Panc1 (cell line): ENCODE results near the gene SMURF1. TPM values are rescaled to one million over a fixed set of nuclear protein-coding genes. Genes with fewer than 3 reads are reported as not detected.

Experiments
- ATAC-seq: fragments of 200-7000 bp; cut with Tn5 transposase; 2 replicates; pipeline ENCODE4 v1.9.1; 2020; ENCODE audit warnings: mild to moderate bottlenecking, moderate library complexity
- BruUV-seq: library from RNA; stranded (reverse); fragments of 400-500 nt; replicated peaks from 2 replicates; lab custom pipeline; 2021; lab: Mats Ljungman, UMichigan
- CTCF ChIA-PET: fragments of 300-600 bp; sonication (Branson Sonifier 250); formaldehyde crosslinking; loops from one replicate; lab custom pipeline; 2022; ENCODE audit warnings: antibody characterized with exemption; lab: Charles Lee
- POLR2A ChIA-PET: fragments of 300-600 bp; sonication (Branson Sonifier 250); formaldehyde crosslinking; loops from one replicate; lab custom pipeline; 2022; ENCODE audit warnings: antibody characterized with exemption; lab: Charles Lee
- DNase-seq: peaks from one replicate; pipeline ENCODE4 v3.0.0-alpha.2; 2010; ENCODE audit warnings: low read depth, low spot score
- H3K27ac ChIP-seq: 2 replicates; pipeline ENCODE4 v1.5.1; 2011; ENCODE audit warnings: mild to moderate bottlenecking, low read length, inconsistent platforms
- H3K27me3 ChIP-seq: fragments of 200-500 bp; sonication (Bioruptor generic); 2 replicates; pipeline ENCODE4 v1.6.0; 2014; ENCODE audit warnings: low read length, inconsistent platforms; ENCODE audit not compliant: control insufficient read depth, insufficient read depth
- H3K36me3 ChIP-seq: fragments of 200-500 bp; sonication (Bioruptor generic); 2 replicates; pipeline ENCODE4 v1.5.1; 2014; ENCODE audit warnings: inconsistent platforms, mild to moderate bottlenecking, low read length, moderate library complexity; ENCODE audit not compliant: control insufficient read depth, insufficient read depth
- H3K4me1 ChIP-seq: 2 replicates; pipeline ENCODE4 v1.5.1; 2011; ENCODE audit warnings: inconsistent platforms, mild to moderate bottlenecking, low read length, moderate library complexity; ENCODE audit not compliant: control insufficient read depth, insufficient read depth
- H3K4me3 ChIP-seq, 2 experiments: 2 replicates each; pipeline ENCODE4 v1.5.1; 2011 to 2012; ENCODE audit warnings: low read depth in 2 of 2, low read length in 2 of 2, mild to moderate bottlenecking in 2 of 2, inconsistent platforms in 1 of 2, moderate library complexity in 1 of 2
- H3K9me3 ChIP-seq: fragments of 200-500 bp; sonication (Bioruptor generic); 2 replicates; pipeline ENCODE4 v1.5.1; 2014; ENCODE audit warnings: low read depth, mild to moderate bottlenecking, inconsistent platforms, low read length, moderate library complexity; ENCODE audit not compliant: control insufficient read depth, insufficient read depth
- POLR2AphosphoS5 ChIP-seq: IDR thresholded peaks from 2 replicates; pipeline ENCODE4 v1.6.1; 2012; ENCODE audit warnings: mild to moderate bottlenecking, low read depth, low read length, moderate library complexity
- SIN3A ChIP-seq: IDR thresholded peaks from 2 replicates; pipeline ENCODE4 v1.6.1; 2012; ENCODE audit warnings: low read depth, mild to moderate bottlenecking, low read length, moderate library complexity, borderline replicate concordance; ENCODE audit not compliant: insufficient read depth
- TCF7L2 ChIP-seq: IDR thresholded peaks from 2 replicates; pipeline ENCODE4 v1.6.1; 2011; ENCODE audit warnings: mild to moderate bottlenecking, low read depth, low read length, inconsistent platforms
- in situ Hi-C: cut with HindIII; loops from 2 replicates; pipeline ENCODE4 v1.10.0; 2016; ENCODE audit warnings: low sequenced_read_pairs, low pct_unique_long_range_greater_than_20kb
- intact Hi-C: fragments of 100-400 bp; cut with micrococcal nuclease; formaldehyde crosslinking; loops from one replicate; pipeline ENCODE4 v1.10.0; 2022; ENCODE audit not compliant: unreplicated experiment
- total RNA-seq: library from RNA; stranded (reverse); gene quantifications from one replicate; pipeline ENCODE4 v1.2.1, GENCODE V29; 2021; ENCODE audit not compliant: unreplicated experiment
- TF ChIP-seq, protein P1 (sequence below), 2 experiments: IDR thresholded peaks; 2 replicates each; pipeline ENCODE4 v1.6.1; 2011 to 2012; ENCODE audit warnings: low read depth in 2 of 2, control low read depth in 1 of 2, low read length in 1 of 2, mild to moderate bottlenecking in 1 of 2, moderate library complexity in 1 of 2; ENCODE audit not compliant: insufficient read depth in 1 of 2
- TF ChIP-seq, protein P2 (sequence below): fragments of 450-650 bp; IDR thresholded peaks from 2 replicates; pipeline ENCODE4 v1.5.1; 2017; ENCODE audit warnings: mild to moderate bottlenecking

The SMURF1 gene
- total RNA-seq, 1 experiment from 2014 or later, result 47.0 TPM

- no peak overlapping the region for H3K27ac ChIP-seq
- H3K9me3 ChIP-seq, result no peaks in the 10 kb centered on the region
- ChIA-PET CTCF (no interaction called here), POLR2A (no interaction called here)
- in situ Hi-C loops (no loop called here), intact Hi-C loops (no loop called here)
- ATAC-seq (no peak), DNase-seq (no peak)
- 0 out of 2 replicates have a peak, but pooled peaks cover 3% of the 10 kb centered on the region for H3K36me3 ChIP-seq
- H3K4me3 ChIP-seq, result no peak overlapping the region
- BruUV-seq, result no TSS peak
- H3K27me3 ChIP-seq, result no peaks in the 10 kb centered on the region
- no peak for TF ChIP-seq SIN3A
- no peak for TF ChIP-seq TCF7L2
- TF ChIP-seq, protein P1, sequence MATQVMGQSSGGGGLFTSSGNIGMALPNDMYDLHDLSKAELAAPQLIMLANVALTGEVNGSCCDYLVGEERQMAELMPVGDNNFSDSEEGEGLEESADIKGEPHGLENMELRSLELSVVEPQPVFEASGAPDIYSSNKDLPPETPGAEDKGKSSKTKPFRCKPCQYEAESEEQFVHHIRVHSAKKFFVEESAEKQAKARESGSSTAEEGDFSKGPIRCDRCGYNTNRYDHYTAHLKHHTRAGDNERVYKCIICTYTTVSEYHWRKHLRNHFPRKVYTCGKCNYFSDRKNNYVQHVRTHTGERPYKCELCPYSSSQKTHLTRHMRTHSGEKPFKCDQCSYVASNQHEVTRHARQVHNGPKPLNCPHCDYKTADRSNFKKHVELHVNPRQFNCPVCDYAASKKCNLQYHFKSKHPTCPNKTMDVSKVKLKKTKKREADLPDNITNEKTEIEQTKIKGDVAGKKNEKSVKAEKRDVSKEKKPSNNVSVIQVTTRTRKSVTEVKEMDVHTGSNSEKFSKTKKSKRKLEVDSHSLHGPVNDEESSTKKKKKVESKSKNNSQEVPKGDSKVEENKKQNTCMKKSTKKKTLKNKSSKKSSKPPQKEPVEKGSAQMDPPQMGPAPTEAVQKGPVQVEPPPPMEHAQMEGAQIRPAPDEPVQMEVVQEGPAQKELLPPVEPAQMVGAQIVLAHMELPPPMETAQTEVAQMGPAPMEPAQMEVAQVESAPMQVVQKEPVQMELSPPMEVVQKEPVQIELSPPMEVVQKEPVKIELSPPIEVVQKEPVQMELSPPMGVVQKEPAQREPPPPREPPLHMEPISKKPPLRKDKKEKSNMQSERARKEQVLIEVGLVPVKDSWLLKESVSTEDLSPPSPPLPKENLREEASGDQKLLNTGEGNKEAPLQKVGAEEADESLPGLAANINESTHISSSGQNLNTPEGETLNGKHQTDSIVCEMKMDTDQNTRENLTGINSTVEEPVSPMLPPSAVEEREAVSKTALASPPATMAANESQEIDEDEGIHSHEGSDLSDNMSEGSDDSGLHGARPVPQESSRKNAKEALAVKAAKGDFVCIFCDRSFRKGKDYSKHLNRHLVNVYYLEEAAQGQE (IDR thresholded peaks at IDR 0.05; ENCODE audit: insufficient read depth in 1 of 2, low read depth in 2 of 2, low read length in 1 of 2), result no peak
- 0 out of 2 replicates have a peak, but pooled peaks have one; percentile 32 for TF ChIP-seq POLR2AphosphoS5
- TF ChIP-seq, protein P2, sequence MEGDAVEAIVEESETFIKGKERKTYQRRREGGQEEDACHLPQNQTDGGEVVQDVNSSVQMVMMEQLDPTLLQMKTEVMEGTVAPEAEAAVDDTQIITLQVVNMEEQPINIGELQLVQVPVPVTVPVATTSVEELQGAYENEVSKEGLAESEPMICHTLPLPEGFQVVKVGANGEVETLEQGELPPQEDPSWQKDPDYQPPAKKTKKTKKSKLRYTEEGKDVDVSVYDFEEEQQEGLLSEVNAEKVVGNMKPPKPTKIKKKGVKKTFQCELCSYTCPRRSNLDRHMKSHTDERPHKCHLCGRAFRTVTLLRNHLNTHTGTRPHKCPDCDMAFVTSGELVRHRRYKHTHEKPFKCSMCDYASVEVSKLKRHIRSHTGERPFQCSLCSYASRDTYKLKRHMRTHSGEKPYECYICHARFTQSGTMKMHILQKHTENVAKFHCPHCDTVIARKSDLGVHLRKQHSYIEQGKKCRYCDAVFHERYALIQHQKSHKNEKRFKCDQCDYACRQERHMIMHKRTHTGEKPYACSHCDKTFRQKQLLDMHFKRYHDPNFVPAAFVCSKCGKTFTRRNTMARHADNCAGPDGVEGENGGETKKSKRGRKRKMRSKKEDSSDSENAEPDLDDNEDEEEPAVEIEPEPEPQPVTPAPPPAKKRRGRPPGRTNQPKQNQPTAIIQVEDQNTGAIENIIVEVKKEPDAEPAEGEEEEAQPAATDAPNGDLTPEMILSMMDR, result no peak
- H3K4me1 ChIP-seq, result peaks cover 3% of the 10 kb centered on the region; the same call in 1 of the 2 replicates
These were observed 121.9 kb downstream of the SMURF1 start for GRCh38 chr7:99021941-99022560.

DNA sequence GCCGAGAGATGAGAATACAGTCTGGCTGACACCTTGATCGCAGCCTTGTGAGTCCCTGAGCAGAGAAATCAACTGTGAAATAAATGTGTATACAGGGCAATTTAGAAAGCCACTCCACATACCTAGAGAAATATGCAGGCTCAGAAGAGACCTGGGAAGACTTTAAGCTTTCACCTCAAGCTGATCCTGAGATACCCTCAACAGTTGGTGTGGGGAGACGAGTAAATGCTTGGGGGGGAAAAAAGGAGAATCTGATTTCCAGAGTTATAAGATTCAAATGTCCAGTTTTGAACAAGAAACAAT lies 123.5 kb downstream of the SMURF1 start:
- H3K27me3 ChIP-seq, result no peaks in the 10 kb centered on the region
- CTCF ChIA-PET, result no interaction called here
- peaks cover 3% of the 10 kb centered on the region; the same call in 1 of the 2 replicates for H3K4me1 ChIP-seq
- 0 out of 2 replicates have a peak, but pooled peaks cover 3% of the 10 kb centered on the region for H3K36me3 ChIP-seq
- in situ Hi-C loops, result no loop called here
- no peaks in the 10 kb centered on the region for H3K9me3 ChIP-seq
- no TSS peak for BruUV-seq
- intact Hi-C loops, result no loop called here
- POLR2A ChIA-PET, result no interaction called here
- DNase-seq (no peak), ATAC-seq (no peak)
- TF ChIP-seq SIN3A (no peak), TCF7L2 (no peak), POLR2AphosphoS5 (no peak)
- TF ChIP-seq, protein P2, result no peak
- TF ChIP-seq, protein P1 (IDR thresholded peaks at IDR 0.05; ENCODE audit: insufficient read depth in 1 of 2, low read depth in 2 of 2, low read length in 1 of 2), result no peak
- no peak overlapping the region for H3K4me3 ChIP-seq
- H3K27ac ChIP-seq, result no peak overlapping the region
